AG04449 (cell line): ENCODE data around the gene C11orf21.

Experiments
- CTCF ChIA-PET: fragments of 350-600 bp; formaldehyde crosslinking; extraction: SDS; loops from one replicate; lab custom pipeline; 2021; ENCODE audit warnings: antibody characterized with exemption; lab: Yijun Ruan, JAX
- POLR2A ChIA-PET: fragments of 400-600, 350-600 bp; formaldehyde crosslinking; extraction: SDS; loops from one replicate; lab custom pipeline; 2020; ENCODE audit warnings: antibody characterized with exemption, inconsistent platforms; lab: Yijun Ruan, JAX
- DNase-seq: peaks from one replicate; pipeline ENCODE4 v3.0.0-alpha.2; 2010; ENCODE audit warnings: low read depth, low spot score
- H3K4me3 ChIP-seq: 2 replicates; pipeline ENCODE4 v1.5.1; 2011; ENCODE audit warnings: low read depth, mild to moderate bottlenecking, control low read depth, low read length
- TF ChIP-seq, protein P1 (sequence below): IDR thresholded peaks from one replicate; pipeline ENCODE4 v1.5.1; 2011; ENCODE audit warnings: mild to moderate bottlenecking, moderate library complexity, low read length, control low read depth, inconsistent platforms; ENCODE audit not compliant: insufficient read depth; ENCODE audit errors: missing control alignments

Gene C11orf21

GRCh38 chr11:2275334-2276279, 26.1 kb downstream of the C11orf21 start:
- TF ChIP-seq, protein P1, sequence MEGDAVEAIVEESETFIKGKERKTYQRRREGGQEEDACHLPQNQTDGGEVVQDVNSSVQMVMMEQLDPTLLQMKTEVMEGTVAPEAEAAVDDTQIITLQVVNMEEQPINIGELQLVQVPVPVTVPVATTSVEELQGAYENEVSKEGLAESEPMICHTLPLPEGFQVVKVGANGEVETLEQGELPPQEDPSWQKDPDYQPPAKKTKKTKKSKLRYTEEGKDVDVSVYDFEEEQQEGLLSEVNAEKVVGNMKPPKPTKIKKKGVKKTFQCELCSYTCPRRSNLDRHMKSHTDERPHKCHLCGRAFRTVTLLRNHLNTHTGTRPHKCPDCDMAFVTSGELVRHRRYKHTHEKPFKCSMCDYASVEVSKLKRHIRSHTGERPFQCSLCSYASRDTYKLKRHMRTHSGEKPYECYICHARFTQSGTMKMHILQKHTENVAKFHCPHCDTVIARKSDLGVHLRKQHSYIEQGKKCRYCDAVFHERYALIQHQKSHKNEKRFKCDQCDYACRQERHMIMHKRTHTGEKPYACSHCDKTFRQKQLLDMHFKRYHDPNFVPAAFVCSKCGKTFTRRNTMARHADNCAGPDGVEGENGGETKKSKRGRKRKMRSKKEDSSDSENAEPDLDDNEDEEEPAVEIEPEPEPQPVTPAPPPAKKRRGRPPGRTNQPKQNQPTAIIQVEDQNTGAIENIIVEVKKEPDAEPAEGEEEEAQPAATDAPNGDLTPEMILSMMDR, result no peak

GRCh38 chr11:2273771-2274170, 27.9 kb downstream of the C11orf21 start:
- CTCF ChIA-PET, result interaction anchor here (1.2 to 2.8 kb wide), 2 partner anchors 80 to 146 kb away, joined by 3 to 11 read pairs; no protein-coding TSS in a partner anchor
- H3K4me3 ChIP-seq, result no peak overlapping the region
- POLR2A ChIA-PET, result no interaction called here
- DNase-seq, result no peak
- TF ChIP-seq, protein P1, result no peak

More at GRCh38 chr11:2275334-2276279, 26.1 kb downstream of the C11orf21 start:
- CTCF ChIA-PET, result interaction anchor here (2.8 kb wide), 1 partner anchor 144 kb away, joined by 11 read pairs; no protein-coding TSS in a partner anchor
- POLR2A ChIA-PET, result no interaction called here
- no peak for DNase-seq
- H3K4me3 ChIP-seq, result no peak overlapping the region

DNA sequence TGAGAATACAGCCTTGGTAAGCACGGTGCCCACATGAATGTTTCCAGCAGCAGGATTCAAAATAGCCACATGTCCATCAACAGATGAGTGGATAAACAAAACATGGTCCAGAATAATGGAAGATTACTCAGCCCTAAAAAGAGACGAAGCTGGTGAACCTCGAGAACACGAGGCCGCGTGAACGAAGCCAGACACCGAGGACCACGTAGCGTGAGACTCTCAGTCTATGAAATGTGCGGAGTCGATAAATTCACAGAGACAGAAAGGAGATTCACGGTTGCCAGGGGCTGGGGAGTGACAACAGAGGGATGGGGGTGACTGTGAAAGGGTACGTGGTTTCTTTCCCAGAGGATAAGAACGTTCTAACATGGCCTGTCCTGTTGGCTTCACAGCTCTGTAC, 28.4 kb downstream of the C11orf21 start:
- CTCF ChIA-PET, result interaction anchor here (1.2 to 2.8 kb wide), 2 partner anchors 80 to 147 kb away, joined by 3 to 11 read pairs; no protein-coding TSS in a partner anchor
- POLR2A ChIA-PET, result no interaction called here

GRCh38 chr11:2272946-2273280, 28.8 kb downstream of the C11orf21 start:
- DNase-seq, result no peak
- no peak overlapping the region for H3K4me3 ChIP-seq
- ChIA-PET CTCF (interaction anchor here (1.2 to 2.8 kb wide), 2 partner anchors 79 to 147 kb away, joined by 3 to 11 read pairs; no protein-coding TSS in a partner anchor), POLR2A (no interaction called here)
- TF ChIP-seq, protein P1, result no peak

More for the DNA sequence above, 28.4 kb downstream of the C11orf21 start:
- DNase-seq, result no peak
- TF ChIP-seq, protein P1, result no peak
- H3K4me3 ChIP-seq, result no peak overlapping the region

GRCh38 chr11:2272228-2272945, 29.3 kb downstream of the C11orf21 start:
- H3K4me3 ChIP-seq, result no peak overlapping the region
- CTCF ChIA-PET, result no interaction called here
- DNase-seq, result no peak
- POLR2A ChIA-PET, result no interaction called here
- TF ChIP-seq, protein P1, result no peak
